ENCODE data around the gene STAT6.
A peak's percentile ranks its signal among the peaks of the same experiment; 100 is the strongest.
"Not testable (repeated sequence)": the region's sequence is repeated elsewhere in the genome, so short reads cannot be mapped to it uniquely, and the experiment has no call there.

STAT6 gene

GRCh38 chr12:57087010-57087690 lies 24.0 kb downstream of the STAT6 start:
- DNase-seq, result peak; percentile 97

GRCh38 chr12:57086493-57087009 lies 24.6 kb downstream of the STAT6 start:
- DNase-seq, result peak; percentile 73

GRCh38 chr12:57085999-57086492 lies 25.1 kb downstream of the STAT6 start:
- peak; percentile 73 for DNase-seq

- no peak for DNase-seq
Observed at GRCh38 chr12:57080855-57081254, 30.3 kb downstream of the STAT6 start.

- DNase-seq, result no peak
Observed at GRCh38 chr12:57079821-57080220, 31.3 kb downstream of the STAT6 start.

GRCh38 chr12:57078519-57079404 lies 32.4 kb downstream of the STAT6 start, which contains the start of gene NEMP1:
TSS of gene NEMP1 (minus strand) at chr12:57078791. CDS start at chr12:57078745, 46 bp downstream.
- DNase-seq, result peak; percentile 93

- DNase-seq, result not testable (repeated sequence)
Observed at GRCh38 chr12:57073566-57074450, 37.4 kb downstream of the STAT6 start.

- DNase-seq, result no peak
Observed at GRCh38 chr12:57072661-57073060, 38.5 kb downstream of the STAT6 start.

- peak; percentile 68 for DNase-seq
Observed at GRCh38 chr12:57069523-57069922, 41.6 kb downstream of the STAT6 start.

GRCh38 chr12:57066245-57066644 lies 44.9 kb downstream of the STAT6 start:
- no peak for DNase-seq

- DNase-seq, result peak; percentile 59
Observed at GRCh38 chr12:57063991-57064685, 47.0 kb downstream of the STAT6 start.

GRCh38 chr12:57058454-57058853 lies 52.7 kb downstream of the STAT6 start:
- no peak for DNase-seq

GRCh38 chr12:57057067-57057751 lies 54.0 kb downstream of the STAT6 start:
- no peak for DNase-seq

- no peak for DNase-seq
Observed at GRCh38 chr12:57055824-57056223, 55.3 kb downstream of the STAT6 start.

GRCh38 chr12:57053901-57054300 lies 57.3 kb downstream of the STAT6 start:
- DNase-seq, result not testable (repeated sequence)

- DNase-seq, result not testable (repeated sequence)
Observed at GRCh38 chr12:57053146-57053545, 58.0 kb downstream of the STAT6 start.

GRCh38 chr12:57051011-57051410 lies 60.2 kb downstream of the STAT6 start:
- no peak for DNase-seq

GRCh38 chr12:57049890-57050289 lies 61.3 kb downstream of the STAT6 start, which contains the start of gene MYO1A:
TSS of gene MYO1A (minus strand) at chr12:57050129. CDS start at chr12:57048323, 1,806 bp downstream.
- no peak for DNase-seq

- DNase-seq, result no peak
Observed at GRCh38 chr12:57049119-57049446, 62.1 kb downstream of the STAT6 start.

- no peak for DNase-seq
Observed at GRCh38 chr12:57048423-57049118, 62.6 kb downstream of the STAT6 start.

GRCh38 chr12:57047981-57048380 lies 63.2 kb downstream of the STAT6 start:
- no peak for DNase-seq
